ENCODE data around the gene DEPDC7.

DNA sequence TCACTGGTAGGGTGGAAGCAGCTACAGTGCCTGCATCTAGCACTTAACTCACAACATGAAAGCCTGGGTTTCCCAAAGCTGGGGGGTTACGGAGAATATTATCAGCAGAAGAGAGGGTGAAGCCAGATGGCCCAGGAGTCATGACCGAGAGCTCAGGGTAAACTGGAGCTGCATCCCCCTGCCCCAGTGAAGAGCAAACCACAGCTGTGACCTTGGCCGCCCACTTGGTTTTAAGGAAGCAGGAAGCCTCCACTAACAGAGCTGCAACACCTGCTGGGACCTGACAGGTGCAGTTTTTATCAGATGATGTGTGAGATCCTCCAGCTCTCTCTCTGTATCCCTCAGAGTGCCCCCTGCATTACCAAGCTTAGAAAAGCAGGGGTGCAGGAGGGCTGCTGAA, 44.6 kb downstream of the DEPDC7 start:
- TF ChIP-seq ELF4 (IDR thresholded peaks at IDR 0.05) (no peak), FOXM1 (IDR thresholded peaks at IDR 0.05; ENCODE audit: borderline replicate concordance) (no peak), L3MBTL2 (conservative IDR thresholded peaks at IDR 0.05) (no peak), SUZ12 (IDR thresholded peaks at IDR 0.05) (no peak), TARDBP (IDR thresholded peaks at IDR 0.05) (no peak), BHLHE40 (IDR thresholded peaks at IDR 0.05; ENCODE audit: borderline replicate concordance) (no peak), SP1 (IDR thresholded peaks at IDR 0.05) (no peak), ZNF384 (IDR thresholded peaks at IDR 0.05) (no peak), FOXK2 (IDR thresholded peaks at IDR 0.05) (no peak), FOXA1 (IDR thresholded peaks at IDR 0.05) (no peak)

All from HEK293T (cell line).